CD4-positive, alpha-beta T cell (primary cell): ENCODE results near the gene FAM83E. TPM values are rescaled to one million over a fixed set of nuclear protein-coding genes. Genes with fewer than 3 reads are reported as not detected.

Experiments
- ATAC-seq: fragments of 200-7000 bp; cut with Tn5 transposase; one replicate; pipeline ENCODE4 v1.10.0; 2022; ENCODE audit warnings: mild to moderate bottlenecking; ENCODE audit not compliant: poor library complexity
- CTCF ChIA-PET: fragments of 350-600 bp; sonication (Branson Sonifier 250); formaldehyde crosslinking; loops from one replicate; lab custom pipeline; 2021; ENCODE audit warnings: antibody characterized with exemption, inconsistent platforms; lab: Charles Lee
- POLR2A ChIA-PET: fragments of 350-600 bp; sonication (Branson Sonifier 250); formaldehyde crosslinking; loops from one replicate; lab custom pipeline; 2021; ENCODE audit warnings: antibody characterized with exemption, inconsistent platforms; lab: Charles Lee
- DNase-seq, 14 experiments: peaks; one replicate each; pipeline ENCODE4 v3.0.0-alpha.2; 2013 to 2020; ENCODE audit warnings: mixed read lengths in 2 of 14
- H3K27ac ChIP-seq, 2 donors: one replicate each; pipeline versions ENCODE4 v1.5.1 to v1.7.0; 2013; ENCODE audit warnings: low read length in 2 of 2, low read depth in 1 of 2, mild to moderate bottlenecking in 1 of 2
- H3K27me3 ChIP-seq, 2 experiments: 1 replicate in 1 of 2; 2 replicates in 1 of 2; pipeline versions ENCODE4 v1.6.1 to v1.7.0; 2013; ENCODE audit warnings: low read length in 2 of 2, control low read depth in 1 of 2, mild to moderate bottlenecking in 1 of 2, moderate library complexity in 1 of 2; ENCODE audit not compliant: insufficient read depth in 2 of 2, control insufficient read depth in 1 of 2
- H3K36me3 ChIP-seq: one replicate; pipeline ENCODE4 v1.6.1; 2013; ENCODE audit warnings: low read length, control low read depth; ENCODE audit not compliant: insufficient read depth
- H3K4me1 ChIP-seq: one replicate; pipeline ENCODE4 v1.6.1; 2013; ENCODE audit warnings: low read length, control low read depth; ENCODE audit not compliant: insufficient read depth
- H3K4me3 ChIP-seq: one replicate; pipeline ENCODE4 v1.5.1; 2013; ENCODE audit warnings: mild to moderate bottlenecking, low read length, moderate library complexity
- H3K9me3 ChIP-seq, 2 experiments: 1 replicate in 1 of 2; 2 replicates in 1 of 2; pipeline versions ENCODE4 v1.6.1 to v1.7.0; 2013; ENCODE audit warnings: low read length in 2 of 2, mild to moderate bottlenecking in 2 of 2, control low read depth in 1 of 2, moderate library complexity in 1 of 2; ENCODE audit not compliant: control insufficient read depth in 1 of 2, insufficient read depth in 1 of 2
- H3K27ac Mint-ChIP-seq: one replicate; pipeline ENCODE4 v1.8.0; 2020; ENCODE audit warnings: mixed read lengths
- H3K27me3 Mint-ChIP-seq: one replicate; pipeline ENCODE4 v1.8.0; 2021; ENCODE audit warnings: mixed read lengths
- H3K36me3 Mint-ChIP-seq: one replicate; pipeline ENCODE4 v1.8.0; 2021; ENCODE audit warnings: low read depth, mixed read lengths
- H3K4me1 Mint-ChIP-seq: one replicate; pipeline ENCODE4 v1.8.0; 2021; ENCODE audit warnings: low read depth, mixed read lengths
- H3K4me3 Mint-ChIP-seq: one replicate; pipeline ENCODE4 v1.8.0; 2020; ENCODE audit warnings: mild to moderate bottlenecking, mixed read lengths
- H3K9me3 Mint-ChIP-seq: one replicate; pipeline ENCODE4 v1.8.0; 2020; ENCODE audit warnings: mixed read lengths
- intact Hi-C, 2 experiments: fragments of 100-400 bp; cut with DNase I in 1 of 2; cut with micrococcal nuclease in 1 of 2; formaldehyde crosslinking; loops; one replicate each; pipeline versions ENCODE4 v1.15.1 to v1.9.0; 2023 to 2025; cut with DNase I, micrococcal nuclease
- total RNA-seq, 174 experiments: library from RNA in 2 of 174; stranded (reverse) in 2 of 174; gene quantifications; one replicate each; pipeline ENCODE4 v1.2.3 and lab custom pipeline; 2021 to 2026
- TF ChIP-seq, protein P1 (sequence below): fragments of 200-600 bp; IDR thresholded peaks from one replicate; pipeline ENCODE4 v1.8.0; 2022; ENCODE audit warnings: antibody characterized with exemption, mild to moderate bottlenecking

The FAM83E gene
- total RNA-seq, 2 experiments from 2014 or later = 1.6 to 2.6 TPM

DNA sequence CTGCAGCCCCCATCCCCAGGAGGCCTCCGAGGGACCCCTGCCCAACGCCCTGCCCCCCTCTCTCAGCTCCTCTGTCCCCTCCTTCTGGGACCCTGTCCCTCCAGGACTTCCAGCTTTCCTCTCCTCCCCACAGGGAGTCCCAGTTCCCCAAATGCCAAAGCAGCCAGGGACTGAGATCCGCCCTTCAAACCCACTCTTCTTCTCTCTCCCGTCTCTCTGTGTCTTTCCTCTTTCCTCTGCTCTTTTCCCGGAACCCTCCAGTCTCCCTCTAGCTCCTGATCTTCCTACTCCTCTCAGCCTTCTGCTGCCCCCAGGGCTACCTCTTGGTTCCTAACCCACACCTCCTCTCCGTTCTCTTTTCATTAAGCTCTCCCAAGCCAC lies 30.7 kb upstream of the FAM83E start:
- no peaks in the 10 kb centered on the region for H3K27me3 Mint-ChIP-seq
- Histone ChIP-seq H3K27ac (peak overlapping the region; percentile 78 to 96), H3K4me1 (peaks cover 48% of the 10 kb centered on the region), H3K9me3 (no peaks in the 10 kb centered on the region), H3K27me3 (no peaks in the 10 kb centered on the region), H3K4me3 (peak overlapping the region; percentile 71), H3K36me3 (no peaks in the 10 kb centered on the region)
- no peaks in the 10 kb centered on the region for H3K9me3 Mint-ChIP-seq
- peaks cover 54% of the 10 kb centered on the region for H3K4me1 Mint-ChIP-seq
- no peaks in the 10 kb centered on the region for H3K36me3 Mint-ChIP-seq
- TF ChIP-seq, protein P1, sequence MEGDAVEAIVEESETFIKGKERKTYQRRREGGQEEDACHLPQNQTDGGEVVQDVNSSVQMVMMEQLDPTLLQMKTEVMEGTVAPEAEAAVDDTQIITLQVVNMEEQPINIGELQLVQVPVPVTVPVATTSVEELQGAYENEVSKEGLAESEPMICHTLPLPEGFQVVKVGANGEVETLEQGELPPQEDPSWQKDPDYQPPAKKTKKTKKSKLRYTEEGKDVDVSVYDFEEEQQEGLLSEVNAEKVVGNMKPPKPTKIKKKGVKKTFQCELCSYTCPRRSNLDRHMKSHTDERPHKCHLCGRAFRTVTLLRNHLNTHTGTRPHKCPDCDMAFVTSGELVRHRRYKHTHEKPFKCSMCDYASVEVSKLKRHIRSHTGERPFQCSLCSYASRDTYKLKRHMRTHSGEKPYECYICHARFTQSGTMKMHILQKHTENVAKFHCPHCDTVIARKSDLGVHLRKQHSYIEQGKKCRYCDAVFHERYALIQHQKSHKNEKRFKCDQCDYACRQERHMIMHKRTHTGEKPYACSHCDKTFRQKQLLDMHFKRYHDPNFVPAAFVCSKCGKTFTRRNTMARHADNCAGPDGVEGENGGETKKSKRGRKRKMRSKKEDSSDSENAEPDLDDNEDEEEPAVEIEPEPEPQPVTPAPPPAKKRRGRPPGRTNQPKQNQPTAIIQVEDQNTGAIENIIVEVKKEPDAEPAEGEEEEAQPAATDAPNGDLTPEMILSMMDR = no peak
- CTCF ChIA-PET = interaction anchor here (0.6 to 2.4 kb wide), 14 partner anchors 8 to 257 kb away, joined by 3 to 19 read pairs (median 4); partner anchors contain the start of genes DBP and RPL18
- peak in 1 of 14 experiments; percentile 34 for DNase-seq
- ATAC-seq = no peak
- POLR2A ChIA-PET = interaction anchor here (0.5 to 2.4 kb wide), 25 partner anchors 9 to 347 kb away, joined by 3 to 43 read pairs (median 4); partner anchors contain the start of genes DBP, GYS1, RPL18 and RUVBL2
- H3K4me3 Mint-ChIP-seq = peak overlapping the region; percentile 85
- peak overlapping the region; percentile 91 for H3K27ac Mint-ChIP-seq
- intact Hi-C loops = loop anchor here (5.0 kb wide), 2 partner anchors 192 to 322 kb away; partner anchors contain the start of genes FTL (in 1 of the 2) and HSD17B14 (in 1 of the 2)

DNA sequence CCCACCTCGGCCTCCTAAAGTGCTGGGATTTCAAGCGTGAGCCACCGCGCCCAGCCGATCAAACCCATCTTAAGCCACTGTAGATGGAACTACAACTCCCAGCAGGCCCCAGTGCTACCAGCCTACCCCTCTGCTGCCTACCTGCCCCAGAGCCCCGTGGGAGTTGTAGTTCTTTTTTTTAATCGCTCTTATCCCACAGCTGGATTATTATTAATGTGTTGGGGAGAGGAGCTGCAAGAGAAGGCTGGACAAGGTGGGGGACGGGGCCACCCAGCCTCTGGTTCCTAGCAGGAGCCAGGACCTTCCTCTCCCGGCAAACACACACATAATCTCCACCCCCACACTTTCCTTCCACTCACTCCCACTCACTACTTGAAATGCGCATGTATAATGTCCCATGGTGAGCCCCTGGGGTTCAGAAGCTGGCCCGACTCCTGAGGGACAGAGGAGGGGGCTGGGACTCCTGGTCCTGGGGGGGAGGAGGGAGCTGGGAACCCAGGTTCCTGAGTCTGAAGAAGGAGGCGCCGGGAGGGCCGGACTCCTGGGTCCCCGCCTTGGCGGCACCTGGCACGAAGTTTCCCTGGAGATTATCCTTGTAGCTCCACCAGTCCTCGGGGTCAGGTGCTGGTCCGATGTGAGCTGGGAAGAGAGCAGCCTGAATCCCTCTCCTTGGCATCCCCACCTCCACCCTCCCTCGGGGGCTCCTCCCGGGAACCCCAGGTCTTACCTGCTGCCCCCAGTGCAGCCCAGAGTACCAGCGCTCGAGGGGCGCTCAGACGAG lies 30.2 kb upstream of the FAM83E start:
- H3K4me1 Mint-ChIP-seq = peaks cover 54% of the 10 kb centered on the region

DNA sequence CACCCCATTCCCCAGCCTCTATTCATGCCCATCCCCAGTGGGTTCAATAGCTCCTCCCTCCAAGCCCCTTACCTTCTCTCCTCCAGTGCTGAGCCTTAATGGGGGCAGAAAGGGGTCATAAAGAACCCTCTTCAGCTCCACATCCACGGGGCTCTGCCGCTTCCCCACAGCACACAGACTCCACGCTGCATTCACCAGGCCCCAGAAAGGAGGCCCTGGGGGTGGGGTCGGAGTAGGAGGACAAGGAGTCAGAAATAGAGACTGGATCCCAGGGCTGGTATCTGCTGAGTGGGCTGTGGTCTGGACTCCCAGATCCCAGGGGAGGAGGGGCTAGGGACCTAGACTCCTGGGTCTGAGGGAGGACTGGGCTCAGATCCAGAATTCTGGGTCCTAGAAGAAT lies 29.5 kb upstream of the FAM83E start:
- H3K27me3 ChIP-seq = no peaks in the 10 kb centered on the region
- H3K9me3 ChIP-seq = no peaks in the 10 kb centered on the region
- H3K4me3 ChIP-seq = no peak overlapping the region
- H3K9me3 Mint-ChIP-seq = no peaks in the 10 kb centered on the region
- no peak overlapping the region for H3K27ac ChIP-seq
- ATAC-seq (no peak), DNase-seq (peak in 1 of 14 experiments; percentile 15)
- intact Hi-C loops = no loop called here
- H3K4me1 Mint-ChIP-seq = peaks cover 50% of the 10 kb centered on the region
- no peaks in the 10 kb centered on the region for H3K36me3 ChIP-seq
- POLR2A ChIA-PET = interaction anchor here (1.2 to 2.4 kb wide), 11 partner anchors 11 to 349 kb away, joined by 3 to 43 read pairs (median 11); partner anchors contain the start of genes GYS1, RPL18, RUVBL2 and SPHK2
- CTCF ChIA-PET = interaction anchor here (0.6 to 2.4 kb wide), 4 partner anchors 31 to 212 kb away, joined by 4 to 16 read pairs (median 6); no protein-coding TSS in a partner anchor
- no peaks in the 10 kb centered on the region for H3K36me3 Mint-ChIP-seq
- peak overlapping the region; percentile 91 for H3K27ac Mint-ChIP-seq
- peaks cover 51% of the 10 kb centered on the region for H3K4me1 ChIP-seq
- TF ChIP-seq, protein P1 = no peak
- no peaks in the 10 kb centered on the region for H3K27me3 Mint-ChIP-seq
- H3K4me3 Mint-ChIP-seq = peak overlapping the region; percentile 85

More for the DNA sequence above, 30.2 kb upstream of the FAM83E start:
- intact Hi-C loops = loop anchor here (5.0 kb wide), 2 partner anchors 192 to 322 kb away; partner anchors contain the start of genes FTL (in 1 of the 2) and HSD17B14 (in 1 of the 2)
- Histone ChIP-seq H3K4me1 (peaks cover 49% of the 10 kb centered on the region), H3K36me3 (no peaks in the 10 kb centered on the region), H3K9me3 (no peaks in the 10 kb centered on the region), H3K27me3 (no peaks in the 10 kb centered on the region), H3K27ac (peak overlapping the region; percentile 78 to 96), H3K4me3 (peak overlapping the region; percentile 71)
- ATAC-seq = peak; percentile 55
- H3K27ac Mint-ChIP-seq = peak overlapping the region; percentile 91
- CTCF ChIA-PET = interaction anchor here (0.6 to 2.4 kb wide), 8 partner anchors 8 to 240 kb away, joined by 3 to 16 read pairs (median 6); partner anchors contain the start of genes DBP and RPL18
- TF ChIP-seq, protein P1 = no peak
- DNase-seq = peak; percentile 57 to 90 (median 69)
- POLR2A ChIA-PET = interaction anchor here (0.5 to 2.4 kb wide), 20 partner anchors 8 to 348 kb away, joined by 3 to 43 read pairs (median 6); partner anchors contain the start of genes DBP, GYS1, RPL18 and RUVBL2
- H3K9me3 Mint-ChIP-seq = no peaks in the 10 kb centered on the region
- peak overlapping the region; percentile 85 for H3K4me3 Mint-ChIP-seq
- H3K27me3 Mint-ChIP-seq = no peaks in the 10 kb centered on the region
- H3K36me3 Mint-ChIP-seq = no peaks in the 10 kb centered on the region
